ENCODE results near the gene GATA6. TPM values are rescaled to one million over a fixed set of nuclear protein-coding genes. Genes with fewer than 3 reads are reported as not detected.
"Not testable (repeated sequence)": the region's sequence is repeated elsewhere in the genome, so short reads cannot be mapped to it uniquely, and the experiment has no call there.

GATA6 gene
- total RNA-seq, 1 donor from 2014 or later = 53.0 TPM

DNA sequence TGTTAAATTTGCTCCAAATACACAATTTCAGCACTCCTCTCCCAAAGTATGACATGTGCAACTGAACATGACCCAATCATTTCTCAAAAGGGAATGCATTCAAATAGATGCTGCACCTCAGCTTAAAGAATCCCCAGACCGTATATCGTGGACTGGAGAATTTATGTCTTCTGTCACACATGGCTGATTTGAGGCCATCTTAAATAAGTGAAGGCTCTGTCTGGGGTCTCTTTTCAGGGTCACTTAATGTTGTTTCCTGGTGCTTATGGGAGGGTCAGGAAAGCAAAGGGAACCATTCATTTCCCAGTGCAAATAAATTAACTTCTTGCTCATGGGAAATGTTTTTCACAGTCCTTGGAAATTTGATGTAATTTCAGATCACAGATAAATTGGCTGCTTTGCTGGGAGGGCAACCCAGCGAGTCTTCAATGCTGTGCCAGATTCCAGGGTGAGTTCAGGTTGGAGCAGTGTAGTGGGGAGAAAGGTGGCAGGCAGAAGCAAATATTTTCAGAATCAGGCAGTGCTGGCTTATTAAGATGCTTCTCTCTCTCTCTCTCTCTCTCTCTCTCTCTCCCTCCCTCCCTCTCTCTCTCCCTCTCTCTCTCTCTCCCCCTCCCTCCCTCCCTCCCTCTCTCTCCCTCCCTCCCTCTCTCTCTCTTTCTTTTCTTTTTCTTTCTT is 34.3 kb downstream of the GATA6 start:
- no peak for DNase-seq (ENCODE audit: low spot score)

DNA sequence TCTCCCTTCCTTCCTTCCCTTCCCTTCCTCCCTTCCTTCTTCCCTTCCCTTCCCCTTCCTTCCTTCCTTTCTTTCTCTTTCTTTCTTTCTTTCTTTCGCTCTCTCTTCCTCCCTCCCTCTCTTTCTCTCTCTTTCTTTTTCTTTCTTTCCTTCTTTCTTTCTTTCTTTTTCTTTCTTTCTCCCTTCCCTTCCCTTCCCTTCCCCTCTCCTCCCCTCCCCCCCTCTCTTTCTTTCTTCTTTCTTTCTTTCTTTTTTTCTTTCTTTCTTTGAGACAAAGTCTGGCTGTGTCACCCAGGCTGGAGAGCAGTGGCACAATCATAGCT is 34.8 kb downstream of the GATA6 start:
- DNase-seq (ENCODE audit: low spot score) = no peak

DNA sequence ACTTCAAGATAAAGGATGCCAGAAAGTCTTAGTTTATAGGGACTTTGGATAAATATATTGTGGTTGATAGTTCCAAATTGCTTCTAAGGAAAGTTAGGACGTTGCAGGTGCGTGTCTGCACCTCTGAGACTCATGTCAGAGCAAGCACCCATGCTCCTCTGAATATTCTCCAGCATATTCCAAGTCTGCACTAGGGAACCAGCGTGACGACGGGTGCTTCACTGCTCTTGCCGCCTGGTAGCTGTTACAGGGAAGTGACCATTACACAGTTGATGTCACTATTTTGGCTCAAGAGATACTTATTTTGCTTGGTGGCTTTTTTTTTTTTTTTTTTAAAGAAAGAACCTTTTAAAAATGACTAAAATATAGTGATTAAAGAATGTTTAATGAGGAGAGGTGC is 35.6 kb downstream of the GATA6 start:
- DNase-seq (ENCODE audit: low spot score) = no peak

DNA sequence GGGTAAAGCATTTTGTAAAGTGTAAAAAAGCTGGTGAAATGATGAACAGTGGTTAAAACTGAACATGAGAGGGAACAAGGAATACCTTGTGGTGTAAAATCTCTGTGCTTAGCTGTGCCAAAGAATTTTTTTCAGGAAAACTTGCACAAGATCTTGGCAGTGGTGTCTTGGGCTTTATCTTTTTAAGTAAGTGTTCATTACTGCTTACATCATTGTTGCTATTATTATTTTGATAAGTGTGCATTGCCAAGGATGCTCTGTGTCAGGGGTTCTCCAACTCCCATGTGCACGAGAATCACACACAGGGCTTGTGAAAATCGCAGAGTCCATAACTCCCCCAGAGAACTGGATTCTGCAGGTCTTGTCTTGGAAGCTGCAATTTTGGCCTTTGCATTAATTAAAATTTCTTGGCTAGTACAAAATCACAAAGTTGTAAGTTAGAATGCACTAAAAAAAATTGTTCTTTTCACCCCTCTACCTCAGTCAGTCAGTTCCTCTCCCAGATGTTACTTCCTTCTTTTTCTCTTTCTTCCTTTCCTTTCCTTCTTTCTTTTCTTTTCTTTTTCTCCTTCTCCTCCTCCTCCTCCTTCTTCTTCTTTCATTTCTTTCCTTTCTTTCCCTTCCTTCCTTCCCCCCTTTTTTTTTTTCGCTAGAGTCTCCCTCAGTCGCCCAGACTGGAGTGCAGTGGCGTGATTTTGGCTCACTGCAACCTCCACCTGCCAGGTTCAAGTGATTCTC is 37.8 kb downstream of the GATA6 start:
- peak; percentile 94 for DNase-seq (ENCODE audit: low spot score)

DNA sequence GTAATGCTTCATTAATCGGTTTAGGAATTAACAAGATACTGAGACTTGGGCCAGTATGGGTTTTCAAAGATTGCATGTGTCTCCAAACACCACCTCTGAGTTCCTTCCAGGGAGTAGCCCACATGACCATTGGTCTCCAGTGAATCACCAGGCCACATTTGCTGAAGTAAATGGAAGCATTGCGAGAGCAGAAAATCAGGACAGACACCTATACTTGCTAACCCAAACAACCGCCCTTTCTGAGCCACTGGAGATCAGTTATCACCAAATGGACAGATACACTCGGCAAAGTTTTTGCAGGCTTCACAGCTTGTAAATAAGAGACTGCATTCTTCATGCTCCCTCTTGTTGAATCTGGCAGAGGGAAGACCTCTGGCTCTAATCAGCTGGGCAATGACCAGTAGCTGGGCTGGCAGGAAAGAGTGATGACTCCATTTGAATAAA is 40.9 kb downstream of the GATA6 start:
- peak; percentile 37 for DNase-seq (ENCODE audit: low spot score)

DNA sequence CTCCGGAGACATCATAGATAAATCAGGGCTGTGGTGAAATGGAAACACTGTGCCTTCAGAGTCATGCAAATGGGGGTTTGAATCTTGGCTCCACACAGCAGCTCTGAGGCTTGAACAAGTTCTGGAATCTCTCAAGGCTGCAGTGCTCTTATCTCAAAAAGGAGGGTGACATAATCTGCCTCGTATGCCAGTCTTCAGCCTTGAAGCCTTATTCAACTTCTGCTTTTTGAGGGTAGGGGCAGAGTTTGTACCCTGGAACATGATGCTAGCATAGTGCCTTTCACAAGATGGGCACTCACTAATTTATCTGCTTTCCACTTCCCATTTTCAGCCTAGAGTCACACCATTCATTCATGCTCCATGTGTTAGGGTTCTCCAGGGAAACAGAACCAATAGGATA is 42.3 kb downstream of the GATA6 start:
- peak; percentile 76 for DNase-seq (ENCODE audit: low spot score)

DNA sequence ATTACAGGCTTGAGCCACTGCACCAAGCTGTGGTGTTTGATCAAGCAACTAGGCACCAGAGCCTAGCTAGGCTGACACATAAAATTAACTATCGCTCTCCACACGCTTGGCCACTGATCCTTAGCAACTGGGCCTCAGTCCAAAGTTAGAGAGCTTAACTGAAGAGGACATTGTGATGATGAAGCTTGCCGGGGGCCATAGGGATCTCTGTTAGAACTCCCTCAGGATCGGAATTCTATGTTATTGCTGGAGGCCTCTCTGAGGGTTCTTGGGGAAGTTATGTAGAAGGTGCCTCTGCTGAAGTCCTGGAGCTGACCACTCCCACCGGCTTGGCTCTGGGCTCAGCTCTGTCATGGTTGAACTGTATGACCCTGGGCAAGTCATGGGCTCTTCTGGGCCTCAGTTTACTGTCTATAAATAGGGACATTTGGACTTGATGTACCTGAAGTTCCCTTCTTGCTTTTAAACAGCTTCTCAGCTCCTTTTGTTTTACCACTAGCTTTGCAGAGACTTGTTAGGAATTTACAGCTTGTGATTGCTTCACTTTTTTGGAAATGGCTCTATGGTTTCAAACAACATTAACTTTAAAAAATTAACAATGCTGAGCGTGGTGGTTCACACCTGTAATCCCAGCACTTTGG is 44.1 kb downstream of the GATA6 start:
- DNase-seq (ENCODE audit: low spot score) = peak; percentile 86

DNA sequence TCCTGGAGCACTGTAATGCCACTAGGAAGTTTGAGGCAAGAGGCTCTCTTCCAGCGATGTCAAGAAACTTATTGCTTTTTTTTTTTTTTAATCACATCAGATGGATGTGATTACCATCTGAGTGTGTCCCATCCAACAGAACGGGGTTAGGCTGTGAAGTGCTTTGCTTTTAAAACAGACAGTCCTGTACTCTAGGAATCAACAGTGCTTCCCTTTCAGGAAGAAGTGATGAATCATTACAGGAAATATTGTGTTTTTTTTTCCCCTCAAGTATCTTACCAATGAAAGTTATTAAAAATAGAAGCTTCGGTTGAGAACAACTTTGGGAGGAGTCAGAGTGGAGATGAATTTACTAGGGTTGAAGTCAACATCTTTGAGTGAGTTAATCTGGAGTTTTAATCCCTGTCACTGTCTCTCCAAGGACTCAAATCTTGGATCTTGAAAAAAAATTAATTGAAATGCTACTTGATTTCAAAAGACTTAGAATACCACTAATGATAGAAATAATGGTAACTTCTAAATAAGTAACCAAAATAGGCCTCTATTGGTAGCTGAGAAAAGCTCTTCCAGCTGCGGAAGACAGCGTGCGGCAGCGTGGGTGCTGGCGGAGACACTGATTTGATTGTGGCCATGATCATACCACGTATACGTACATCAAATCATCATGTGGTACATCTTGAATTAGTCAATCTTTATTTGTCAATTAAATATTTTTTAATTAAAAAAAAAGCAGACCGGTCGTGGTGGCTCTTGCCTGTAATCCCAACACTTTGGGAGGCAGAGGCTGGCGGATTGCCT is 45.5 kb downstream of the GATA6 start:
- DNase-seq (ENCODE audit: low spot score) = peak; percentile 49

DNA sequence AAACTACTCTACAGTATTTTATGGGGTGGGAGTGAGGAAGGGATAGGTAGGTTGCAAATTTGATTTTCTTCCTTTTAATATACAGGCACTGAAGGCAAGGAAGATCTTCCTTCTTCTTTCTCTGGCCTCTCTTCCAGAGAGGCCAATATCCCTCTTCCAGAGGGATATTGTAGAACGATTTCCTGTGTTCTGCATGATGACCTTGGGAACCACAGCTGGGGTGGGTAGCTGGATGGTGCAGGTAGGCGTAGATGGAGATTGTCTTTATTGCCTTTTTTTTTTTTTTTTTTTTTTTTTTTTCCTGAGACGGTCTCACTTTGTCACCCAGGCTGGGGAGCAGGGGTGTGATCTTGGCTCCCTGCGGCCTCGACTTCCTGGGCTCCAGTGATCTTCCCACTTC is 49.4 kb downstream of the GATA6 start:
- DNase-seq (ENCODE audit: low spot score) = no peak

DNA sequence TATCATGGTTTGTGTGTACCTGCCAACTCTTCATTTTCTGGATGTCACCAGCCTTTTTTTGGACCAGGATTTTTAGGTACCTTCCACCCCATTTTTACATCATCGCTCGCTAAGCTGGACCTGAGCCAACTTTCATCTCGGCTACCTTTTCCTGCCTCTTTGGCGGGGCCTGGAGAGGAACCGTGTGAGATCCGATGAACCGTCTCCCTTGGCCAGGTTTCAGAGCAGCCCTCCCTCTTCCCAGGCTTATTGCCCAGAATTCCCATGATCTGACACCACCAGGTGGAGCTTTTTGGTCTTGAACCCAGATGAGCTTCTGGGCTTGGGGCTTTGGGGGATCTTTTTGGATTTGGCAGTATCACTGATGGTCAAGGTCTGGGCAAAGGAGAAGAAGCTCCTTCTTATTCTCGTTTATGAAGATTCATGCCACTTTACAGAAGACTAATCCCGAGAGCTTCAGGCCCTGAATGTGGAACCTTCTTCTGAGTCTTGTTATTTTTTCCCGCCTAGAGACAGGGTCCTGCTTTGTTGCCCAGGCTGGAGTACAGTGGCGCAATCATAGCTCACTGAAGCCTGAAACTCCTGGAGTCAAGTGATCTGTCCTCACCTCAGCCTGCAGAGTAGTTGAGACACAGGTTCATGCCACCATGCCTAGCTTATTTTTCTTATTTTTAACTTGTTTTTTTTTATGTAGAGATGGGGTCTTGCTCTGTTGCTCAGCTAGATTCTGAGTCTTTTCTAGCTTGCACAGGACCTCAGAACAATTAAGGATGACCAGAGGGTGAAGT is 50.4 kb downstream of the GATA6 start:
- no peak for DNase-seq (ENCODE audit: low spot score)

DNA sequence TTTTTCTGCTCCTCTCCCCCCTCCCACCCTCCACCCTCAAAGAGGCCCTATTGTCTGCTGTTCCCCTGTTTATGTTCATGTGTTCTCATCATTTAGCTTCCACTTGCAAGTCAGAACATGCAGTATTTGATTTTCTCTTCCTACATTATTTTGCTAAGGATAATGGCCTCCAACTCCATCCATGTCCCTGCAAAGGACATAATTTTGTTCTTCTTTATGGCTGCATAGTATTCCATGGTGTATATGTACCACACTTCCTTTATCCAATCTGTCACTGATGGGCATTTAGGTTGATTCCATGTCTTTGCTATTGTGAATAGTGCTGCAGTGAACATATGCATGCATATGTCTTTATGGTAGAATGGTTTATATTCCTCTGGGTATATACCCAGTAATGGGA is 51.2 kb downstream of the GATA6 start:
- DNase-seq (ENCODE audit: low spot score) = not testable (repeated sequence)

DNA sequence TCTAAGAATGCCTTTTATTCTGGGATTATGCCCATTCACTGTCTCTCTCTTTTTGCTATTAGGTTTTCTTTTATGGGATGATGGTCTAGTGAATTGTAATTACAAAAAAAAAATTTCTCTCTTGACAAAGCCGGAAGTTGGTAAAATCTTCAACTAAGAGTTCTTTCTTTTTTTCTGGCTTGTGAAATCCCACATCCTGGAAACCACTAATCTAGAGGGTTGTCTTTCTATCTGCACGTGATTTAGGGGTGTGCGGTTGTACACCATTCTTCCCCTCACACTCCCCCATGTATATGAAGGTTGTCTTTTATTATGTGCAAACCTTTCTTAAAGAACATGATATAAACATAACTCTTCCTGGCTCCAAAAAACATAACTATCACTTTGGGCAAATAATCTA is 52.0 kb downstream of the GATA6 start:
- DNase-seq (ENCODE audit: low spot score) = no peak

DNA sequence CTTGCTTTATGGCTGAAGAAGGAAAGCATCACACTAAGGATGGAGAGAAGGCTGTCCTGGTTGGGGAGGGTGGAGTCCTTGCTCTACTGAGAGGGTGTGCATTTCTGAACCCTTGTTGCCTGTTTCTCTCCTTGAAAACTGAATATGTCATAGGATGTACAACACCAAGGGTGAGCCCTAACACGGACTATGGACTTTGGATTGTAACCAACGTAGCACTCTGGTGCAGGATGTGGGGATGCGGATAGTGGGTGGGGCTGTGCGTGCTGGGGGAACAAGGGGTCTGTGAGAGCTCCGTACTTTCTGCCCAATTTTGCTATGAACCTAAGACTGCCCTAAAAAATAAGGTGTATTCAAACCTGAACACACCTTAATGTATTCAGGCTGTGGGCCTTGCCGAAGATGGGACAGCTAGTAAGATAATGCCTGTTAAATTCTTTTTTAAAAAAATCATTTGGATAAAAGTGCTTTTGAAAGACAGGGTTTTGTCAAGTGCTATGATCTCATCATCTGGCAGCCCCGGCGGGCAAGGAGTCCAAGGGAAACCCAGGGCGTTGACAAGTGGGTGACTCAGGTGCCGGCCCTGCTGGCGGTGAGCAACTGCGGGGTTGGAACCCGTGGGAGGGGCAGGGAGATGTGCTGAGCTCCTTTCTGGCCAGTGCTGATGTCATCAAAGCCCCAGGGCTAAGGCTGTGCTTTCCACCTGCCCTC is 54.0 kb downstream of the GATA6 start:
- peak; percentile 76 for DNase-seq (ENCODE audit: low spot score)

DNA sequence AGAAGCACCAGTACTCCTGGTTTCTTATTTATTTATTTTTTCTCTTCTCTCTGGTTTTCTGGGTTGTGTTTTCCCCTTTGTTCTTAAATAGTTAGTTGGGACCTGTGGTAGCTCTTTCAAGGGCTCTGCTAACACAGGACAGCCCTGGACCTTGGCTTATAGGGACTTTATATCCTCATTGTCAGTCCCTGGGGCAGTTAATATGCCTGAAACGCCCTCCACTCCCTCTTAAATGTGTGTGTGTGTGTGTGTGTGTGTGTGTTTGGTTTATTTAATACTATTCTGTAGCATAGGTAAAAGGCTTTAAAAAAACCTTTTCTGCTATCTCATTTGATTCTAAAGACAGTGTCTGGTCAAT is 54.6 kb downstream of the GATA6 start:
- DNase-seq (ENCODE audit: low spot score) = no peak

DNA sequence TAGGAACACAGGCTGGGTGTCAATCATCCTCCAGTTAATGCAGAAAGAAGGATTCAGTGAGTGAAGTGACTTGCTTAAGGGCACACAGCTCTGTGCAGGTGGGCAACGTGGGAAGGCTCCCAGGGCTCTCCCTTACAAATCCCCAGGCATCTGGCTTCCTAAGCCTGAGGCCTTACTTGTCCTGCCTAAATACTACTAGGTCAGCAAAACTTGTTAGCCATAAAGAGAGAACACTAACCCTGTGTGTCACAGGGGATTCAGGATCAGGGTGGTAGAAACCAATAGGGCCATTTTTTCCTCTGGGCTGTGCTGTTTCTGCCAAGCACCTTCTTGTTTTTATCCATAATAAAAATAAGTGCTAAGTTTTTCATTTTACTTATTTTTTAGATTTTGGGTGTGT is 55.0 kb downstream of the GATA6 start:
- DNase-seq (ENCODE audit: low spot score) = no peak

DNA sequence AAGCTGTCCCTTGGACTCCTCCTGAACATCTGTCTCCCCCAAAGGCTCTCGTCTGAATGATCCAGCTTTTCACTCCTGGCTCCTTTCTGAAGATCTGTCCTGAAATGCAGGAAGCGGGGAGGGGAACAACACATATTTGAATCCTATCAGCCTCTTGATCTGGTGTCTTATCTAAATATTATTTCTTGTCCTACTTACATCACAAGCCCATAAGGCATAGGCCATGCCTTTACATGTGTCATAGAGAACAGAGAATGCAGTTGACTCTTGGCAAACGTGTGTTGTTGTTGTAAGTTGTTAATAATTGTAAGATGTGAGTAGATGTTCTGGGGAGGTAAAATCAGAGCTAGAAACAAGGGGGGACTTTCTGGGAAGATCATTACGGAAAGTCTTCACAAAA is 57.4 kb downstream of the GATA6 start:
- no peak for DNase-seq (ENCODE audit: low spot score)

DNA sequence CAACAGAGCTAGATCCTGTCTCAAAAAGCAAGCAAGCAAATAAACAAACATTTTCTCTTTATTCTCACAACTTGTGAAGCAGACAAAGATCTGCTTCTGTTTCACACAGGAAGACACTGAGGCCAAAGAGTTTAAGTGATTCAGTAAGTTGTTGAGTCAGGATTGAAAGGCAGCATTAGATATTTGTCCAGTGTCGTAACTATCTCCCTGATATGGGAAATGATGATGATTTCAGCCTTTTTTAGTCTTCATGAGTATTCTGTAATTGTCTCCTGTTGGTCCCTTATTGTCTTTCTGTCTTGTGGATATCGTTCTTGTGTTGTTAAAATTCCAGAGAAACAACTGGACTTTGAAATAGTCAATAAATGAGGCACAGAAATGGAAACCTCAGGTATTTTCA is 59.6 kb downstream of the GATA6 start:
- DNase-seq (ENCODE audit: low spot score) = no peak

DNA sequence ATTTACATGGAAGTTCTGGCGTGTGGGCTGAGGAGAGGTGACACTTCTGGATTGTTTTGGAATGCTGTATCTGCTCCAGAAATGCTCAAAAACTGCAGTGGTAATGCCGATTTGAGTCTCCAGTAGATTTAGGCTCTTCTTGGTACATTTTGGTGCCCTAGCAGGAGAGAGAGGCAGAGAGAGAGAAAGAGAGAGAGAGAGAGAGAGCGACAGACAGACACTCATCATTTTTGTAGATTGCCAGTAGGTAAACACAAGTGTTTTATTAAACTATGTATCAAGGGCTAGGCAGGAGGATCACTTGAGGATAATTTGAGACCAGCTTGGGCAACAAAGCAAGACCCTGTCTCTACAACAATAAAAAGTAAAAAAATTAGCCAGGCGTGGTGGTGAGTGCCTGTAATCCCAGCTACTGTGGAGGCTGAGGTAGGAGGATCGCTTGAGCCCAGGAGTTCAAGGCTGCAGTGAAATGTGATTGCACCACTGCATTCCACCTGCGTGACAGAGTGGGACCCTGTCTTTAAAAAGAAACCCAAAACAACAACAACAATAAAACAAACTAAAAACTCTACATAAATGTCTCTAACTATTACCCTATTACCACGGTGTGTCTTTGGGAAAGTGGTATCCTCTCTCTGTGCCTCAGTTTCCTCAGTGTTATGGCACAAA is 60.2 kb downstream of the GATA6 start:
- no peak for DNase-seq (ENCODE audit: low spot score)

DNA sequence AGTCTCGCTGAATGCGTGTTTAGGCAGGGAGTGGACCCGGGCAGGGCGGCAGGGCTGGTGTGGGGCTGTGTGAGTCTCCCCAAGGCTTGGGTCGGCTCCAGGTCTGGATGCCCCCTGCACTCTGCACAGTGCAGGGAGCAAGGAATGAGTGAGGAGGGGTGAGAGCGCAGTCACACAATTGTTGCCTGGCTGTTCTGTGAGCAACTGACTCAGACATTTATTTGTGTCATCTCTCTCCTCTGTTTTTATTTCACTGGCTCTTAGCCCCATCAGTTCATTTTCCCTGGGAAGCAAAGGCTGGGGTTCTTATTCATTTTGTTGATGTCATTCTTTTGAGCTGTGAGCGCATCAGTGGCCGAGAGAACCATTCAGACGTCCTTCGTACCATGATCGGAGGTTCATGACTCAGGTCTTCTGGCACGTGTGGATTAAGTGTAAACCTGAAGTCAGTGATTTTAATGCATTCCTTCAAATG is 61.1 kb downstream of the GATA6 start:
- DNase-seq (ENCODE audit: low spot score) = no peak

DNA sequence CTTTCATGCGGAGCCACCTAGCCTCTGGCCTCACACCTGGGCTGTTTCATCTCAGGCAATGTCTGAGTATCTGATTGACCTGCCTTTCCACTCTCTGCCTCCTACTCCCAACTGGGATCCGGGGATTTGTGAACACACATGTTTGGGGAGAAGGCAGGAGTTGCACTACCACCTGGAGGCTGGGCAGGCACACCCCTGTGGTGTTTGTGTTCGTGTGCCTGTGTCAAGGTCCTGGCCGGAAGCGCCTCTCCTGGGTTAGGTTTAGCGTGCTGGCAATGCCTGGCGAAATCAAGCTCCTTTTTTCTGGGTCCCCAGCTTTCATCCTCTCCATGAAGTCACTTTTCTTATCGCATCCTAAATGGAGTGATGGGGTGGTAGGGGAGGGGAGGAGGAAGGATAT is 63.9 kb downstream of the GATA6 start:
- DNase-seq (ENCODE audit: low spot score) = no peak

All from umbilical cord (tissue), 2 donors.